HepG2 (cell line): Measurements from ENCODE around the gene ACSF3. TPM values are rescaled to one million over a fixed set of nuclear protein-coding genes. Genes with fewer than 3 reads are reported as not detected.

Source experiments
- ATAC-seq: fragments of 200-7000 bp; cut with Tn5 transposase; 3 replicates; pipeline ENCODE4 v1.9.1; 2020; ENCODE audit warnings: mild to moderate bottlenecking, moderate library complexity
- BruUV-seq: library from RNA; stranded (reverse); fragments of 400-500 nt; replicated peaks from 2 replicates; lab custom pipeline; 2021; lab: Mats Ljungman, UMichigan
- CTCF ChIA-PET: fragments of 300-600 bp; formaldehyde crosslinking; extraction: SDS; loops from one replicate; lab custom pipeline; 2021; ENCODE audit warnings: low total read pairs, inconsistent platforms, low intra/inter-chr PET ratio; lab: Yijun Ruan, JAX
- POLR2A ChIA-PET: fragments of 350-600 bp; sonication (Branson Sonifier 250); formaldehyde crosslinking; loops from one replicate; lab custom pipeline; 2020; ENCODE audit warnings: antibody characterized with exemption, inconsistent platforms; lab: Yijun Ruan, JAX
- DNase-seq: peaks from one replicate; pipeline ENCODE4 v3.0.0-alpha.2; 2015; ENCODE audit warnings: low spot score
- FAIRE-seq: peaks from 3 replicates; lab custom pipeline; 2011; peaks lifted over from hg19 to GRCh38; lab: Jason Lieb, UNC
- H2AFZ ChIP-seq: one replicate; pipeline ENCODE4 v1.6.1; 2011; ENCODE audit warnings: low read length, inconsistent platforms
- H3K27ac ChIP-seq: fragments of 300-600 bp; 3 replicates; pipeline ENCODE4 v1.8.0; 2011; ENCODE audit warnings: mixed run types, mild to moderate bottlenecking, mixed read lengths, low read length, inconsistent platforms; ENCODE audit not compliant: insufficient read depth; ENCODE audit errors: extremely low read length
- H3K27me3 ChIP-seq, 2 experiments: fragments of 200-600 bp in 1 of 2; 2 replicates in 1 of 2; 3 replicates in 1 of 2; pipeline versions ENCODE4 v1.6.0 to v1.8.0; 2011; ENCODE audit warnings: low read length in 2 of 2, mild to moderate bottlenecking in 2 of 2, moderate library complexity in 2 of 2, inconsistent platforms in 1 of 2; ENCODE audit not compliant: insufficient read depth in 2 of 2, control insufficient read depth in 1 of 2
- H3K36me3 ChIP-seq, 2 experiments: fragments of 200-600 bp in 1 of 2; replicated peaks in 1 of 2; 2 replicates in 1 of 2; 3 replicates in 1 of 2; pipeline versions ENCODE4 v1.5.1 to v1.8.0; 2011; ENCODE audit warnings: low read length in 2 of 2, inconsistent platforms in 1 of 2; ENCODE audit not compliant: insufficient read depth in 2 of 2, control insufficient read depth in 1 of 2
- H3K4me1 ChIP-seq: 2 replicates; pipeline ENCODE4 v1.5.1; 2012; ENCODE audit warnings: low read length, inconsistent platforms; ENCODE audit not compliant: insufficient read depth
- H3K4me2 ChIP-seq: 2 replicates; pipeline ENCODE4 v1.6.0; 2011; ENCODE audit warnings: low read depth, low read length, inconsistent platforms
- H3K4me3 ChIP-seq, 3 experiments: fragments of 200-600 bp in 1 of 3; sonication (generic), shearing (Covaris generic) in 1 of 3; replicated peaks in 1 of 3; 2 replicates each; pipeline ENCODE4 v1.5.1; 2011 to 2016; ENCODE audit warnings: low read length in 3 of 3, inconsistent platforms in 2 of 3, low read depth in 2 of 3, mild to moderate bottlenecking in 2 of 3, control low read depth in 1 of 3, mixed read lengths in 1 of 3; ENCODE audit not compliant: insufficient read depth in 1 of 3
- H3K79me2 ChIP-seq: one replicate; pipeline ENCODE4 v1.6.1; 2011; ENCODE audit warnings: low read length, inconsistent platforms; ENCODE audit not compliant: insufficient read depth
- H3K9ac ChIP-seq: 2 replicates; pipeline ENCODE4 v1.6.0; 2011; ENCODE audit warnings: mild to moderate bottlenecking, low read depth, low read length, inconsistent platforms; ENCODE audit not compliant: insufficient read depth
- H3K9me3 ChIP-seq: 2 replicates; pipeline ENCODE4 v1.5.1; 2012; ENCODE audit warnings: mild to moderate bottlenecking, low read length
- H4K20me1 ChIP-seq: 2 replicates; pipeline ENCODE4 v1.6.0; 2011; ENCODE audit warnings: inconsistent platforms, mild to moderate bottlenecking, low read length, moderate library complexity; ENCODE audit not compliant: insufficient read depth
- AGO2 ChIP-seq: fragments of 200-400 bp; formaldehyde crosslinking; optimal IDR thresholded peaks from 2 replicates; pipeline ENCODE3; 2017; ENCODE audit warnings: mild to moderate bottlenecking, low read depth, low read length, moderate library complexity
- ZBTB33 ChIP-seq: sonication (generic); formaldehyde crosslinking; IDR thresholded peaks from 2 replicates; pipeline ENCODE4 v1.4.0; 2020; ENCODE audit warnings: missing genetic modification reagents
- ZNF501 ChIP-seq: sonication (generic); formaldehyde crosslinking; IDR thresholded peaks from 2 replicates; pipeline ENCODE4 v1.5.1; 2020; ENCODE audit warnings: mild to moderate bottlenecking, moderate library complexity, missing genetic modification reagents
- WGBS: methylation state at CpG from one replicate; pipeline ENCODE4 v1.1.6; 2017; ENCODE audit warnings: low lambda C conversion rate; 5-methylcytosine and 5-hydroxymethylcytosine counted together
- in situ Hi-C: cut with HindIII; loops from 2 replicates; pipeline ENCODE4 v1.10.0; 2017; ENCODE audit warnings: low pct_unique_long_range_greater_than_20kb; ENCODE audit not compliant: extremely low pct_ligation_motif_present
- intact Hi-C: fragments of 100-400 bp; cut with micrococcal nuclease; formaldehyde crosslinking; loops from one replicate; pipeline ENCODE4 v1.10.0; 2022; ENCODE audit not compliant: unreplicated experiment
- polyA plus RNA-seq, 8 experiments: library from polyadenylated mRNA; depleted of rRNA in 3 of 8; stranded (reverse) in 7 of 8; unstranded in 1 of 8; fragments of >200 nt; fragmentation: Illumina TruSeq in 4 of 8; extraction: Trizol in 4 of 8; gene quantifications; 2 replicates each; pipeline versions ENCODE4 v1.2.1 to v1.2.3, GENCODE V29; 2011 to 2016; ENCODE audit warnings: low read depth in 4 of 8, missing spikeins in 1 of 8, mixed read lengths in 1 of 8; ENCODE audit not compliant: insufficient read depth in 1 of 8
- total RNA-seq, 5 experiments: library from RNA; depleted of rRNA; stranded (reverse); fragments of >200 nt; fragmentation: Illumina TruSeq; extraction: Trizol; gene quantifications; 2 replicates each; pipeline ENCODE4 v1.2.3, GENCODE V29; 2016; ENCODE audit warnings: low read depth in 1 of 5

ACSF3 gene
- total and polyA plus RNA-seq, 2 of the 13 experiments (the other 11 are each of a cell fraction or from before 2014, with no cell fraction given): 14.9 to 30.6 TPM

- no peak overlapping the region for H2AFZ ChIP-seq
- POLR2A ChIA-PET: no interaction called here
- peak; percentile 5; the same call in 2 of the 3 replicates for ATAC-seq
Observed at GRCh38 chr16:89153848-89154271, 60.2 kb downstream of the ACSF3 start.

More at GRCh38 chr16:89153848-89154271, 60.2 kb downstream of the ACSF3 start:
- TF ChIP-seq ZBTB33 (CRISPR knock-in tag) (peak; percentile 86), ZNF501 (no peak), AGO2 (peak; percentile 82)
- H3K27me3 ChIP-seq: peaks cover 9 to 18% of the 10 kb centered on the region in 2 experiments; a peak in 4 of 5 replicates
- no peak for DNase-seq
- H3K79me2 ChIP-seq: no peaks in the 10 kb centered on the region
- H3K9me3 ChIP-seq: peaks cover 5% of the 10 kb centered on the region; the same call in 1 of the 2 replicates
- H4K20me1 ChIP-seq: no peaks in the 10 kb centered on the region; the same call in 1 of the 2 replicates
- CTCF ChIA-PET: no interaction called here
- in situ Hi-C loops (no loop called here), intact Hi-C loops (no loop called here)
- H3K9ac ChIP-seq: no peak overlapping the region
- no TSS peak for BruUV-seq
- WGBS: 83% methylated on average over 19 of the region's 19 CpGs
- peaks cover 27% of the 10 kb centered on the region for H3K4me1 ChIP-seq
- H3K4me3 ChIP-seq: no peak overlapping the region
- H3K36me3 ChIP-seq: peaks cover 1 to 4% of the 10 kb centered on the region in 2 experiments; a peak in 3 of 5 replicates
- H3K4me2 ChIP-seq: no peak overlapping the region
- FAIRE-seq: no peak
- H3K27ac ChIP-seq: no peak overlapping the region
